IMR-90 (cell line): ENCODE results near the gene KCNN3. TPM values are rescaled to one million over a fixed set of nuclear protein-coding genes. Genes with fewer than 3 reads are reported as not detected.

Experiments
- ATAC-seq: fragments of 200-7000 bp; cut with Tn5 transposase; 2 replicates; pipeline ENCODE4 v1.9.1; 2020; ENCODE audit warnings: low read depth, mild to moderate bottlenecking, moderate library complexity
- BruUV-seq: library from RNA; stranded (reverse); fragments of 400-500 nt; replicated peaks from 2 replicates; lab custom pipeline; 2021; lab: Mats Ljungman, UMichigan
- CTCF ChIA-PET: fragments of 300-600 bp; formaldehyde crosslinking; extraction: SDS; loops from one replicate; lab custom pipeline; 2021; ENCODE audit warnings: antibody characterized with exemption; lab: Yijun Ruan, JAX
- POLR2A ChIA-PET: fragments of 300-600 bp; sonication (Branson Sonifier 250); formaldehyde crosslinking; loops from one replicate; lab custom pipeline; 2022; ENCODE audit warnings: antibody characterized with exemption; ENCODE audit not compliant: unreplicated experiment; lab: Charles Lee
- DNase-seq: peaks from one replicate; pipeline ENCODE4 v3.0.0; 2013
- H2AFZ ChIP-seq: replicated peaks from 2 replicates; pipeline ENCODE3; 2013; ENCODE audit warnings: low read length, mild to moderate bottlenecking; ENCODE audit not compliant: poor library complexity
- H2AK5ac ChIP-seq: 2 replicates; pipeline ENCODE4 v1.6.1; 2013; ENCODE audit warnings: low read depth, low read length, inconsistent platforms
- H2AK9ac ChIP-seq: replicated peaks from 2 replicates; pipeline ENCODE3; 2013; ENCODE audit warnings: mild to moderate bottlenecking, low read depth, low read length, moderate library complexity; ENCODE audit not compliant: poor library complexity
- H2BK120ac ChIP-seq: 2 replicates; pipeline ENCODE4 v1.6.1; 2013; ENCODE audit warnings: low read depth, low read length, inconsistent platforms
- H2BK15ac ChIP-seq: 3 replicates; pipeline ENCODE4 v1.6.1; 2013; ENCODE audit warnings: low read depth, low read length, inconsistent platforms
- H2BK20ac ChIP-seq: 2 replicates; pipeline ENCODE4 v1.6.1; 2013; ENCODE audit warnings: low read depth, mild to moderate bottlenecking, inconsistent platforms, low read length, moderate library complexity
- H2BK5ac ChIP-seq: 2 replicates; pipeline ENCODE4 v1.6.1; 2013; ENCODE audit warnings: mild to moderate bottlenecking, low read depth, low read length, inconsistent platforms; ENCODE audit not compliant: poor library complexity, severe bottlenecking
- H3K14ac ChIP-seq: replicated peaks from 2 replicates; pipeline ENCODE4 v1.6.1; 2013; ENCODE audit warnings: low read depth, low read length, inconsistent platforms
- H3K18ac ChIP-seq: 2 replicates; pipeline ENCODE4 v1.6.1; 2013; ENCODE audit warnings: low read depth, low read length, control low read depth
- H3K23ac ChIP-seq: 2 replicates; pipeline ENCODE4 v1.6.1; 2013; ENCODE audit warnings: low read depth, low read length, inconsistent platforms
- H3K27ac ChIP-seq: 2 replicates; pipeline ENCODE4 v1.5.1; 2013; ENCODE audit warnings: mild to moderate bottlenecking, control low read depth, low read length; ENCODE audit not compliant: insufficient read depth
- H3K27me3 ChIP-seq: 2 replicates; pipeline ENCODE4 v1.6.1; 2013; ENCODE audit warnings: low read length; ENCODE audit not compliant: control insufficient read depth, insufficient read depth
- H3K36me3 ChIP-seq: 2 replicates; pipeline ENCODE4 v1.6.1; 2013; ENCODE audit warnings: low read length, mixed read lengths; ENCODE audit not compliant: control insufficient read depth, insufficient read depth
- H3K4ac ChIP-seq: 2 replicates; pipeline ENCODE4 v1.6.1; 2013; ENCODE audit warnings: low read depth, low read length, inconsistent platforms
- H3K4me1 ChIP-seq: 2 replicates; pipeline ENCODE4 v1.6.1; 2013; ENCODE audit warnings: low read length, mixed read lengths; ENCODE audit not compliant: control insufficient read depth, insufficient read depth
- H3K4me2 ChIP-seq: 2 replicates; pipeline ENCODE4 v1.6.1; 2013; ENCODE audit warnings: low read depth, mild to moderate bottlenecking, control low read depth, low read length, moderate library complexity
- H3K4me3 ChIP-seq: 2 replicates; pipeline ENCODE4 v1.5.1; 2013; ENCODE audit warnings: low read depth, mild to moderate bottlenecking, control low read depth, low read length, moderate library complexity; ENCODE audit not compliant: insufficient read depth
- H3K56ac ChIP-seq: 2 replicates; pipeline ENCODE4 v1.6.1; 2013; ENCODE audit warnings: low read length, inconsistent platforms; ENCODE audit not compliant: insufficient read depth; ENCODE audit errors: extremely low read depth
- H3K79me1 ChIP-seq, 2 experiments: 2 replicates each; pipeline ENCODE4 v1.6.1; 2013; ENCODE audit warnings: low read length in 2 of 2, inconsistent platforms in 1 of 2, low read depth in 1 of 2
- H3K9ac ChIP-seq: 2 replicates; pipeline ENCODE4 v1.6.1; 2013; ENCODE audit warnings: low read depth, low read length, control low read depth
- H3K9me1 ChIP-seq: 2 replicates; pipeline ENCODE4 v1.6.1; 2013; ENCODE audit warnings: low read length, inconsistent platforms; ENCODE audit not compliant: insufficient read depth
- H3K9me3 ChIP-seq: 2 replicates; pipeline ENCODE4 v1.6.1; 2013; ENCODE audit warnings: low read length; ENCODE audit not compliant: control insufficient read depth, insufficient read depth
- H4K20me1 ChIP-seq: 2 replicates; pipeline ENCODE4 v1.6.1; 2013; ENCODE audit warnings: low read length, inconsistent platforms; ENCODE audit not compliant: insufficient read depth
- H4K5ac ChIP-seq: 2 replicates; pipeline ENCODE4 v1.6.1; 2013; ENCODE audit warnings: mild to moderate bottlenecking, low read depth, low read length, control low read depth
- H4K8ac ChIP-seq, 2 experiments: 2 replicates each; pipeline ENCODE4 v1.6.1; 2013; ENCODE audit warnings: low read depth in 2 of 2, low read length in 2 of 2, control low read depth in 1 of 2, inconsistent platforms in 1 of 2
- H4K91ac ChIP-seq: 2 replicates; pipeline ENCODE4 v1.6.1; 2013; ENCODE audit warnings: low read depth, low read length, inconsistent platforms; ENCODE audit not compliant: insufficient read depth
- BHLHE40 ChIP-seq: fragments of 150-350 bp; IDR thresholded peaks from 2 replicates; pipeline ENCODE4 v1.6.1; 2016; ENCODE audit warnings: mild to moderate bottlenecking, low read depth, low read length
- CEBPB ChIP-seq: IDR thresholded peaks from 2 replicates; pipeline ENCODE4 v1.6.1; 2012; ENCODE audit warnings: low read depth, low read length, improper control_type of control experiment
- CHD1 ChIP-seq: IDR thresholded peaks from 2 replicates; pipeline ENCODE4 v1.6.1; 2012; ENCODE audit warnings: low read depth, low read length, improper control_type of control experiment
- FOS ChIP-seq: fragments of 150-350 bp; IDR thresholded peaks from 2 replicates; pipeline ENCODE4 v1.6.1; 2016; ENCODE audit warnings: low read depth, low read length
- MAFK ChIP-seq: IDR thresholded peaks from 2 replicates; pipeline ENCODE4 v1.6.1; 2012; ENCODE audit warnings: low read depth, low read length, improper control_type of control experiment
- MAZ ChIP-seq: IDR thresholded peaks from 2 replicates; pipeline ENCODE4 v1.6.1; 2012; ENCODE audit warnings: low read depth, mild to moderate bottlenecking, low read length, improper control_type of control experiment, moderate library complexity, borderline replicate concordance
- RAD21 ChIP-seq: IDR thresholded peaks from 2 replicates; pipeline ENCODE4 v1.6.1; 2012; ENCODE audit warnings: low read length, improper control_type of control experiment
- RCOR1 ChIP-seq: IDR thresholded peaks from 2 replicates; pipeline ENCODE4 v1.6.1; 2012; ENCODE audit warnings: mild to moderate bottlenecking, low read length, improper control_type of control experiment; ENCODE audit not compliant: insufficient replicate concordance
- SMC3 ChIP-seq: fragments of 150-350 bp; IDR thresholded peaks from 2 replicates; pipeline ENCODE4 v1.6.1; 2016; ENCODE audit warnings: low read depth, mild to moderate bottlenecking, antibody characterized with exemption, low read length, moderate library complexity
- WGBS, 2 experiments: methylation state at CpG; one replicate each; pipeline versions ENCODE4 v1.1.5 to v1.1.7; 2013; ENCODE audit warnings: missing lambda C conversion rate in 2 of 2; ENCODE audit not compliant: insufficient read length in 1 of 2; ENCODE audit errors: extremely low coverage in 2 of 2; 5-methylcytosine and 5-hydroxymethylcytosine counted together
- dilution Hi-C: fragments of 300-500 bp; cut with HindIII; formaldehyde crosslinking; loops from one replicate; pipeline ENCODE4 v1.14.3; 2018; ENCODE audit warnings: low sequenced_read_pairs; ENCODE audit not compliant: unreplicated experiment
- in situ Hi-C: fragments of 300-500 bp; cut with MboI; formaldehyde crosslinking; loops from 3 replicates; pipeline ENCODE4 v1.14.3; 2019; ENCODE audit warnings: low sequenced_read_pairs, inconsistent platforms, mixed read lengths
- intact Hi-C: fragments of 100-400 bp; cut with micrococcal nuclease; formaldehyde crosslinking; loops from 2 replicates; pipeline ENCODE4 v1.10.0; 2022
- polyA plus RNA-seq, 3 experiments: library from polyadenylated mRNA; depleted of rRNA; stranded (reverse); fragments of >200 nt; gene quantifications; 2 replicates each; pipeline ENCODE4 v1.2.3, GENCODE V29; 2012; ENCODE audit warnings: low replicate concordance in 1 of 3
- total RNA-seq: library from RNA; depleted of rRNA; stranded (reverse); fragments of >200 nt; gene quantifications from 2 replicates; pipeline ENCODE4 v1.2.3, GENCODE V29; 2012
- TF ChIP-seq, protein P1 (sequence below): conservative IDR thresholded peaks from 2 replicates; pipeline ENCODE4 v1.5.1; 2012; ENCODE audit warnings: mild to moderate bottlenecking, low read depth, low read length, improper control_type of control experiment
- TF ChIP-seq, protein P2 (sequence below): fragments of 150-350 bp; IDR thresholded peaks from 2 replicates; pipeline ENCODE4 v1.6.1; 2016; ENCODE audit warnings: low read depth, mild to moderate bottlenecking, low read length, moderate library complexity, borderline replicate concordance

The KCNN3 gene
- total and polyA plus RNA-seq, 2 of the 4 experiments (the other 2 are of a cell fraction): 0.02 TPM; not detected in 1

DNA sequence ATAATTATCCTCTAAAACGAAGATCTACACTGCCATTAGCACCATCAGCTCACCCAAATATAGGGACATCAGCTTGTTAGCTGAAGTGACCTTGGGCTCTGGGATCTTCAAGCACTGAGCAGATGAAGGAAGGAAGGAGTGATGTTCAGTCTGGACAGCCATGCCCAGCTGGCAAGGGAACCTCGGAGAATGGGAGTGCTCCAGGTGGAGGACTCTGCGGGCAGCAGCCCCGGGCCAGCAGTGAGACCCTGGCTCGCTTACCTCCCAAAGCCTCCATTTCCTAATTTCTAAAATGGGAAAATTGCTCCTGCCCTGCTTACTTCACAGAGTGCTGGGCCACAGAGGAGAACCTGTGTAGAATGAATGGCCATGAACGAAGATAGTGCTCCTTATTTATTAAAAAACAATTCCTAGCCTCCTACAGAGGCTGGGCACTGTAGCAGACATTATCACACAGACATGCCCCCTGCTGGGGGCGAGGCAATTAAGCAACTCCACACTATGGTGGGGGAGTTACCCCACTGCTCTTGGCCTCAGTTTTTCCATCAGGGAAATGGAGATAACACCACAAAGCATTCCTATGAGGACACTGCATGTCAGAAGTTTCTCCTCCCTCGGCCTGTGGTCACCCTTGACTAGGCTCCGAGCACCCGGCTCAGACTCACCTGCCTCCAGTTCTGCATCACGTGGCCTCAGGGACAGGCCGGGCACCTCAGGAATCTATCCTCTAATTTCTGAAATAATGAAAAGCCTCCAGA is 117.6 kb downstream of the KCNN3 start:
- Histone ChIP-seq H4K8ac (no peak overlapping the region), H2AFZ (no peak overlapping the region), H2BK120ac (no peak overlapping the region), H2AK9ac (no peak overlapping the region), H2BK15ac (no peak overlapping the region), H3K4me1 (no peaks in the 10 kb centered on the region; the same call in 1 of the 2 replicates), H3K4me3 (no peak overlapping the region), H3K9me1 (no peaks in the 10 kb centered on the region), H2BK20ac (no peak overlapping the region), H2AK5ac (no peak overlapping the region), H3K4ac (no peak overlapping the region), H3K56ac (no peak overlapping the region), H3K18ac (no peak overlapping the region), H3K9ac (no peak overlapping the region), H3K36me3 (no peaks in the 10 kb centered on the region), H2BK5ac (no peak overlapping the region), H4K91ac (no peak overlapping the region), H3K27me3 (peaks cover 72% of the 10 kb centered on the region), H3K14ac (no peak overlapping the region), H3K27ac (no peak overlapping the region), H3K4me2 (no peak overlapping the region), H3K79me1 (no peaks in the 10 kb centered on the region), H3K23ac (no peak overlapping the region), H3K9me3 (peaks cover 2% of the 10 kb centered on the region; the same call in 1 of the 2 replicates), H4K5ac (no peak overlapping the region), H4K20me1 (no peaks in the 10 kb centered on the region)
- POLR2A ChIA-PET: no interaction called here
- no CpG with 5 or more reads among the region's 12 CpGs for WGBS, 2 experiments
- CTCF ChIA-PET: no interaction called here
- TF ChIP-seq FOS (no peak), RAD21 (peak; percentile 9; the same call in 1 of the 2 replicates), MAZ (no peak), SMC3 (no peak), MAFK (no peak), RCOR1 (no peak), CHD1 (no peak), BHLHE40 (no peak), CEBPB (no peak)
- TF ChIP-seq, protein P1, sequence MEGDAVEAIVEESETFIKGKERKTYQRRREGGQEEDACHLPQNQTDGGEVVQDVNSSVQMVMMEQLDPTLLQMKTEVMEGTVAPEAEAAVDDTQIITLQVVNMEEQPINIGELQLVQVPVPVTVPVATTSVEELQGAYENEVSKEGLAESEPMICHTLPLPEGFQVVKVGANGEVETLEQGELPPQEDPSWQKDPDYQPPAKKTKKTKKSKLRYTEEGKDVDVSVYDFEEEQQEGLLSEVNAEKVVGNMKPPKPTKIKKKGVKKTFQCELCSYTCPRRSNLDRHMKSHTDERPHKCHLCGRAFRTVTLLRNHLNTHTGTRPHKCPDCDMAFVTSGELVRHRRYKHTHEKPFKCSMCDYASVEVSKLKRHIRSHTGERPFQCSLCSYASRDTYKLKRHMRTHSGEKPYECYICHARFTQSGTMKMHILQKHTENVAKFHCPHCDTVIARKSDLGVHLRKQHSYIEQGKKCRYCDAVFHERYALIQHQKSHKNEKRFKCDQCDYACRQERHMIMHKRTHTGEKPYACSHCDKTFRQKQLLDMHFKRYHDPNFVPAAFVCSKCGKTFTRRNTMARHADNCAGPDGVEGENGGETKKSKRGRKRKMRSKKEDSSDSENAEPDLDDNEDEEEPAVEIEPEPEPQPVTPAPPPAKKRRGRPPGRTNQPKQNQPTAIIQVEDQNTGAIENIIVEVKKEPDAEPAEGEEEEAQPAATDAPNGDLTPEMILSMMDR: 0 out of 2 replicates have a peak, but pooled peaks have one; percentile 4
- TF ChIP-seq, protein P2, sequence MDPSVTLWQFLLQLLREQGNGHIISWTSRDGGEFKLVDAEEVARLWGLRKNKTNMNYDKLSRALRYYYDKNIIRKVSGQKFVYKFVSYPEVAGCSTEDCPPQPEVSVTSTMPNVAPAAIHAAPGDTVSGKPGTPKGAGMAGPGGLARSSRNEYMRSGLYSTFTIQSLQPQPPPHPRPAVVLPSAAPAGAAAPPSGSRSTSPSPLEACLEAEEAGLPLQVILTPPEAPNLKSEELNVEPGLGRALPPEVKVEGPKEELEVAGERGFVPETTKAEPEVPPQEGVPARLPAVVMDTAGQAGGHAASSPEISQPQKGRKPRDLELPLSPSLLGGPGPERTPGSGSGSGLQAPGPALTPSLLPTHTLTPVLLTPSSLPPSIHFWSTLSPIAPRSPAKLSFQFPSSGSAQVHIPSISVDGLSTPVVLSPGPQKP: no peak
- no peak for ATAC-seq
- intact Hi-C loops: no loop called here
- dilution Hi-C loops: no loop called here
- in situ Hi-C loops: no loop called here
- BruUV-seq: no TSS peak
- DNase-seq: no peak
